HG03469 (cell line): ENCODE results near the gene MOAP1.
"Not testable (repeated sequence)": the region's sequence is repeated elsewhere in the genome, so short reads cannot be mapped to it uniquely, and the experiment has no call there.

Experiments
- ATAC-seq: cut with Tn5 transposase; IDR thresholded peaks from one replicate; pipeline ENCODE4 v1.9.1; 2021; ENCODE audit warnings: mild to moderate bottlenecking, moderate library complexity, moderate number of reproducible peaks; ENCODE audit not compliant: unreplicated experiment

Gene MOAP1

GRCh38 chr14:93150227-93151208 is 34.2 kb downstream of the MOAP1 start:
- no peak for ATAC-seq

- no peak for ATAC-seq
Measured at GRCh38 chr14:93148979-93149378, 35.7 kb downstream of the MOAP1 start.

- ATAC-seq = no peak
Measured at GRCh38 chr14:93146119-93146518, 38.6 kb downstream of the MOAP1 start.

GRCh38 chr14:93142854-93143652 is 41.6 kb downstream of the MOAP1 start:
- ATAC-seq = no peak

- no peak for ATAC-seq
Measured at GRCh38 chr14:93137864-93138263, 46.8 kb downstream of the MOAP1 start.

- not testable (repeated sequence) for ATAC-seq
Measured at GRCh38 chr14:93136508-93136907, 48.2 kb downstream of the MOAP1 start.

GRCh38 chr14:93136009-93136408 is 48.7 kb downstream of the MOAP1 start:
- no peak for ATAC-seq

- ATAC-seq = no peak
Measured at GRCh38 chr14:93135399-93135798, 49.3 kb downstream of the MOAP1 start.

GRCh38 chr14:93133464-93133863 is 51.2 kb downstream of the MOAP1 start:
- ATAC-seq = no peak

GRCh38 chr14:93132472-93133065 is 52.1 kb downstream of the MOAP1 start:
- ATAC-seq = no peak
